ENCODE data around the gene APLN.

Gene APLN

GRCh38 chrX:129638917-129639316 is 15.8 kb downstream of the APLN start:
- no peak for DNase-seq

- DNase-seq: peak; percentile 74
These were observed 17.3 kb downstream of the APLN start for GRCh38 chrX:129637217-129638109.

- DNase-seq: no peak
These were observed 18.5 kb downstream of the APLN start for GRCh38 chrX:129636175-129636681.

- no peak for DNase-seq
These were observed 20.2 kb downstream of the APLN start for GRCh38 chrX:129634541-129634940.

GRCh38 chrX:129632443-129632842 is 22.3 kb downstream of the APLN start:
- no peak for DNase-seq

GRCh38 chrX:129631849-129632248 is 22.9 kb downstream of the APLN start:
- DNase-seq: no peak

- no peak for DNase-seq
These were observed 24.9 kb downstream of the APLN start for GRCh38 chrX:129629837-129630236.

- no peak for DNase-seq
These were observed 28.7 kb downstream of the APLN start for GRCh38 chrX:129626026-129626425.

- peak; percentile 94 for DNase-seq
These were observed 31.9 kb downstream of the APLN start for GRCh38 chrX:129622757-129623301.

- no peak for DNase-seq
These were observed 35.8 kb downstream of the APLN start for GRCh38 chrX:129618997-129619396.

- DNase-seq: no peak
These were observed 37.3 kb downstream of the APLN start for GRCh38 chrX:129617420-129617819.

GRCh38 chrX:129614481-129615255 is 40.1 kb downstream of the APLN start:
- DNase-seq: no peak

GRCh38 chrX:129613596-129613995 is 41.2 kb downstream of the APLN start:
- no peak for DNase-seq

GRCh38 chrX:129612396-129612795 is 42.4 kb downstream of the APLN start:
- DNase-seq: peak; percentile 68

GRCh38 chrX:129609395-129609794 is 45.4 kb downstream of the APLN start:
- no peak for DNase-seq

- DNase-seq: no peak
These were observed 46.3 kb downstream of the APLN start for GRCh38 chrX:129608496-129608895.

GRCh38 chrX:129606918-129607317 is 47.8 kb downstream of the APLN start:
- no peak for DNase-seq

- no peak for DNase-seq
These were observed 53.8 kb downstream of the APLN start for GRCh38 chrX:129600981-129601424.

- no peak for DNase-seq
These were observed 54.8 kb downstream of the APLN start for GRCh38 chrX:129599996-129600395.

GRCh38 chrX:129599499-129599898 is 55.3 kb downstream of the APLN start:
- no peak for DNase-seq

- no peak for DNase-seq
These were observed 56.9 kb downstream of the APLN start for GRCh38 chrX:129597905-129598304.

GRCh38 chrX:129596077-129596476 is 58.7 kb downstream of the APLN start:
- no peak for DNase-seq
